22Rv1 (cell line): Measurements from ENCODE around the gene DUOX1.

Source experiments
- CTCF ChIP-seq: fragments of 450-650 bp; IDR thresholded peaks from 2 replicates; pipeline ENCODE4 v1.5.1; 2017; ENCODE audit warnings: mild to moderate bottlenecking
- ZFX ChIP-seq: fragments of 450-650 bp; IDR thresholded peaks from 2 replicates; pipeline ENCODE4 v1.6.1; 2017; ENCODE audit warnings: antibody characterized with exemption, borderline replicate concordance

- TF ChIP-seq CTCF (no peak), ZFX (no peak)
These were observed 14.4 kb upstream of the DUOX1 start for GRCh38 chr15:45115312-45115820.
